ENCODE results near the gene NDUFA3.

- TF ChIP-seq, protein P1, sequence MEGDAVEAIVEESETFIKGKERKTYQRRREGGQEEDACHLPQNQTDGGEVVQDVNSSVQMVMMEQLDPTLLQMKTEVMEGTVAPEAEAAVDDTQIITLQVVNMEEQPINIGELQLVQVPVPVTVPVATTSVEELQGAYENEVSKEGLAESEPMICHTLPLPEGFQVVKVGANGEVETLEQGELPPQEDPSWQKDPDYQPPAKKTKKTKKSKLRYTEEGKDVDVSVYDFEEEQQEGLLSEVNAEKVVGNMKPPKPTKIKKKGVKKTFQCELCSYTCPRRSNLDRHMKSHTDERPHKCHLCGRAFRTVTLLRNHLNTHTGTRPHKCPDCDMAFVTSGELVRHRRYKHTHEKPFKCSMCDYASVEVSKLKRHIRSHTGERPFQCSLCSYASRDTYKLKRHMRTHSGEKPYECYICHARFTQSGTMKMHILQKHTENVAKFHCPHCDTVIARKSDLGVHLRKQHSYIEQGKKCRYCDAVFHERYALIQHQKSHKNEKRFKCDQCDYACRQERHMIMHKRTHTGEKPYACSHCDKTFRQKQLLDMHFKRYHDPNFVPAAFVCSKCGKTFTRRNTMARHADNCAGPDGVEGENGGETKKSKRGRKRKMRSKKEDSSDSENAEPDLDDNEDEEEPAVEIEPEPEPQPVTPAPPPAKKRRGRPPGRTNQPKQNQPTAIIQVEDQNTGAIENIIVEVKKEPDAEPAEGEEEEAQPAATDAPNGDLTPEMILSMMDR (conservative IDR thresholded peaks at IDR 0.05): no peak
- TF ChIP-seq EZH2 (IDR thresholded peaks at IDR 0.05; ENCODE audit: low read depth): no peak
Observed at GRCh38 chr19:54129617-54129996, 27.0 kb downstream of the NDUFA3 start.

Measured in PC-9 (cell line).